Activated T-cell treated with anti-CD3 and anti-CD28 coated beads, Interleukin-2, amount 50 U/mL, for 1 hour (primary cell): ENCODE measurements around the gene FUT1.

Experiments used
- DNase-seq: peaks from one replicate; pipeline ENCODE4 v3.0.0-alpha.2; 2020

Gene FUT1

GRCh38 chr19:48715681-48716171, 36.7 kb downstream of the FUT1 start:
- DNase-seq, result no peak

- DNase-seq, result no peak
Observed at GRCh38 chr19:48714759-48715675, 37.4 kb downstream of the FUT1 start.

GRCh38 chr19:48713864-48714755, 38.3 kb downstream of the FUT1 start:
- peak; percentile 97 for DNase-seq

GRCh38 chr19:48713041-48713863, 39.2 kb downstream of the FUT1 start:
- DNase-seq, result no peak

GRCh38 chr19:48711106-48711662, 41.3 kb downstream of the FUT1 start:
- DNase-seq, result no peak

GRCh38 chr19:48708471-48708870, 44.0 kb downstream of the FUT1 start:
- DNase-seq, result no peak

- no peak for DNase-seq
Observed at GRCh38 chr19:48705431-48705830, 47.0 kb downstream of the FUT1 start.

- DNase-seq, result no peak
Observed at GRCh38 chr19:48703316-48703715, 49.1 kb downstream of the FUT1 start.

GRCh38 chr19:48702701-48703100, 49.7 kb downstream of the FUT1 start:
- no peak for DNase-seq

GRCh38 chr19:48698046-48698445, 54.4 kb downstream of the FUT1 start:
- DNase-seq, result no peak
